Calu3 (cell line): ENCODE data around the gene KCND2. TPM values are rescaled to one million over a fixed set of nuclear protein-coding genes. Genes with fewer than 3 reads are reported as not detected.

Experiments used
- BruUV-seq: library from RNA; stranded (reverse); fragments of 400-500 nt; replicated peaks from 2 replicates; lab custom pipeline; 2021; lab: Mats Ljungman, UMichigan
- CTCF ChIA-PET: fragments of 300-600 bp; sonication (Branson Sonifier 250); formaldehyde crosslinking; loops from one replicate; lab custom pipeline; 2022; ENCODE audit warnings: antibody characterized with exemption; lab: Charles Lee
- DNase-seq: peaks from one replicate; pipeline ENCODE4 v3.0.0; 2022
- H3K27ac Mint-ChIP-seq: one replicate; pipeline ENCODE4 v1.8.0; 2022; ENCODE audit warnings: mixed read lengths; ENCODE audit not compliant: unreplicated experiment
- H3K27me3 Mint-ChIP-seq: one replicate; pipeline ENCODE4 v1.8.0; 2022; ENCODE audit warnings: mixed read lengths; ENCODE audit not compliant: unreplicated experiment
- H3K36me3 Mint-ChIP-seq: one replicate; pipeline ENCODE4 v1.8.0; 2022; ENCODE audit warnings: mild to moderate bottlenecking, moderate library complexity, mixed read lengths; ENCODE audit not compliant: insufficient read depth, unreplicated experiment
- H3K4me1 Mint-ChIP-seq: one replicate; pipeline ENCODE4 v1.8.0; 2022; ENCODE audit warnings: mild to moderate bottlenecking, low read depth, mixed read lengths; ENCODE audit not compliant: unreplicated experiment
- H3K4me3 Mint-ChIP-seq: one replicate; pipeline ENCODE4 v1.8.0; 2022; ENCODE audit warnings: mild to moderate bottlenecking, low read depth, moderate library complexity, mixed read lengths; ENCODE audit not compliant: unreplicated experiment
- H3K9me3 Mint-ChIP-seq: one replicate; pipeline ENCODE4 v1.8.0; 2022; ENCODE audit warnings: low read depth, mixed read lengths; ENCODE audit not compliant: unreplicated experiment
- CTCF ChIP-seq: fragments of 200-600 bp; IDR thresholded peaks from one replicate; pipeline ENCODE4 v1.8.0; 2022; ENCODE audit warnings: antibody characterized with exemption; ENCODE audit not compliant: unreplicated experiment
- intact Hi-C: fragments of 100-400 bp; cut with micrococcal nuclease; formaldehyde crosslinking; loops from one replicate; pipeline ENCODE4 v1.10.0; 2022; ENCODE audit not compliant: unreplicated experiment
- total RNA-seq: library from RNA; stranded (reverse); gene quantifications from 2 replicates; pipeline ENCODE4 v1.2.3, GENCODE V29; 2022

Gene KCND2
- total RNA-seq, 1 experiment from 2014 or later, result 1.2 TPM

GRCh38 chr7:120720317-120720716 lies 447.3 kb downstream of the KCND2 start:
- CTCF ChIA-PET, result no interaction called here
- intact Hi-C loops, result no loop called here
- no peak overlapping the region for H3K27ac Mint-ChIP-seq

GRCh38 chr7:120723465-120724385 lies 450.8 kb downstream of the KCND2 start:
- intact Hi-C loops, result no loop called here
- no TSS peak for BruUV-seq
- CTCF ChIA-PET, result no interaction called here
- Mint-ChIP-seq H3K36me3 (no peaks in the 10 kb centered on the region), H3K9me3 (no peaks in the 10 kb centered on the region), H3K4me3 (no peak overlapping the region), H3K27me3 (no peaks in the 10 kb centered on the region), H3K4me1 (peaks cover 9% of the 10 kb centered on the region), H3K27ac (no peak overlapping the region)
- DNase-seq, result no peak
- no peak for TF ChIP-seq CTCF

More at GRCh38 chr7:120720317-120720716, 447.3 kb downstream of the KCND2 start:
- no peak for DNase-seq
- Mint-ChIP-seq H3K9me3 (no peaks in the 10 kb centered on the region), H3K4me3 (no peak overlapping the region), H3K27me3 (no peaks in the 10 kb centered on the region), H3K36me3 (no peaks in the 10 kb centered on the region), H3K4me1 (no peaks in the 10 kb centered on the region)
- no TSS peak for BruUV-seq
- no peak for TF ChIP-seq CTCF

- no peak for TF ChIP-seq CTCF
- DNase-seq, result no peak
- no peaks in the 10 kb centered on the region for H3K27me3 Mint-ChIP-seq
- no peaks in the 10 kb centered on the region for H3K9me3 Mint-ChIP-seq
- H3K4me3 Mint-ChIP-seq, result no peak overlapping the region
- CTCF ChIA-PET, result no interaction called here
- H3K36me3 Mint-ChIP-seq, result no peaks in the 10 kb centered on the region
- intact Hi-C loops, result no loop called here
- peaks cover 9% of the 10 kb centered on the region for H3K4me1 Mint-ChIP-seq
- H3K27ac Mint-ChIP-seq, result no peak overlapping the region
- BruUV-seq, result no TSS peak
Observed at GRCh38 chr7:120724448-120724847, 451.5 kb downstream of the KCND2 start.

GRCh38 chr7:120724955-120725354 lies 452.0 kb downstream of the KCND2 start:
- no peak overlapping the region for H3K27ac Mint-ChIP-seq
- TF ChIP-seq CTCF, result no peak
- no peaks in the 10 kb centered on the region for H3K36me3 Mint-ChIP-seq
- H3K4me1 Mint-ChIP-seq, result peaks cover 9% of the 10 kb centered on the region
- H3K27me3 Mint-ChIP-seq, result no peaks in the 10 kb centered on the region
- intact Hi-C loops, result loop anchor here (5.0 kb wide), 3 partner anchors 163 to 788 kb away; partner anchors contain the start of gene KCND2
- CTCF ChIA-PET, result interaction anchor here (1.1 to 1.5 kb wide), 3 partner anchors 50 to 141 kb away, joined by 3 to 4 read pairs (median 4); no protein-coding TSS in a partner anchor
- H3K4me3 Mint-ChIP-seq, result no peak overlapping the region
- BruUV-seq, result no TSS peak
- no peaks in the 10 kb centered on the region for H3K9me3 Mint-ChIP-seq
- DNase-seq, result no peak
